Posterior cingulate gyrus (tissue), 11 donors: ENCODE data around the gene BPIFB4.
"Not testable (repeated sequence)": the region's sequence is repeated elsewhere in the genome, so short reads cannot be mapped to it uniquely, and the experiment has no call there.

Experiments used
- DNase-seq, 10 donors: peaks; one replicate each; pipeline versions ENCODE4 v3.0.0 to v3.0.0-alpha.2; 2020 to 2021; ENCODE audit warnings: mixed read lengths in 3 of 10
- intact Hi-C: fragments of 100-400 bp; cut with DNase I; formaldehyde crosslinking; loops from one replicate; pipeline ENCODE4 v1.15.1; 2023

BPIFB4 gene

GRCh38 chr20:33111306-33111705 is 31.9 kb downstream of the BPIFB4 start:
- intact Hi-C loops, result no loop called here
- DNase-seq, result no peak

- DNase-seq, result no peak
- intact Hi-C loops, result no loop called here
Measured at GRCh38 chr20:33112547-33113386, 33.3 kb downstream of the BPIFB4 start.

GRCh38 chr20:33113387-33113908 is 34.0 kb downstream of the BPIFB4 start:
- no peak for DNase-seq
- intact Hi-C loops, result no loop called here

GRCh38 chr20:33115501-33115900 is 36.1 kb downstream of the BPIFB4 start:
- DNase-seq, intact Hi-C loops: not testable (repeated sequence)

GRCh38 chr20:33119725-33120720 is 40.6 kb downstream of the BPIFB4 start:
- no peak for DNase-seq
- intact Hi-C loops, result no loop called here

GRCh38 chr20:33120934-33121333 is 41.5 kb downstream of the BPIFB4 start:
- intact Hi-C loops, result no loop called here
- no peak for DNase-seq

- intact Hi-C loops, DNase-seq: not testable (repeated sequence)
Measured at GRCh38 chr20:33122297-33122696, 42.9 kb downstream of the BPIFB4 start.

GRCh38 chr20:33124261-33124660 is 44.8 kb downstream of the BPIFB4 start:
- no peak for DNase-seq
- intact Hi-C loops, result no loop called here

GRCh38 chr20:33124994-33125393 is 45.6 kb downstream of the BPIFB4 start:
- intact Hi-C loops, result no loop called here
- no peak for DNase-seq

GRCh38 chr20:33125983-33126382 is 46.5 kb downstream of the BPIFB4 start:
- DNase-seq, result no peak
- intact Hi-C loops, result no loop called here

GRCh38 chr20:33127422-33128097 is 48.1 kb downstream of the BPIFB4 start:
- DNase-seq, result no peak
- intact Hi-C loops, result no loop called here

GRCh38 chr20:33130568-33131061 is 51.2 kb downstream of the BPIFB4 start:
- DNase-seq, result no peak
- intact Hi-C loops, result no loop called here

GRCh38 chr20:33131949-33132473 is 52.6 kb downstream of the BPIFB4 start:
- intact Hi-C loops, result no loop called here
- no peak for DNase-seq

GRCh38 chr20:33132513-33133372 is 53.3 kb downstream of the BPIFB4 start:
- intact Hi-C loops, result no loop called here
- DNase-seq, result no peak

- intact Hi-C loops, result no loop called here
Measured at GRCh38 chr20:33133373-33133941, 54.0 kb downstream of the BPIFB4 start.

GRCh38 chr20:33137195-33137594 is 57.8 kb downstream of the BPIFB4 start:
- DNase-seq, result no peak

More at GRCh38 chr20:33133373-33133941, 54.0 kb downstream of the BPIFB4 start:
- DNase-seq, result no peak

GRCh38 chr20:33139467-33139866 is 60.0 kb downstream of the BPIFB4 start:
- DNase-seq, result no peak
- intact Hi-C loops, result no loop called here

More at GRCh38 chr20:33137195-33137594, 57.8 kb downstream of the BPIFB4 start:
- intact Hi-C loops, result no loop called here

- no peak for DNase-seq
- intact Hi-C loops, result no loop called here
Measured at GRCh38 chr20:33145521-33145920, 66.1 kb downstream of the BPIFB4 start.

GRCh38 chr20:33147299-33147698 is 67.9 kb downstream of the BPIFB4 start:
- no peak for DNase-seq
- intact Hi-C loops, result no loop called here
